ENCODE measurements around the gene ADK.

ADK gene

DNA sequence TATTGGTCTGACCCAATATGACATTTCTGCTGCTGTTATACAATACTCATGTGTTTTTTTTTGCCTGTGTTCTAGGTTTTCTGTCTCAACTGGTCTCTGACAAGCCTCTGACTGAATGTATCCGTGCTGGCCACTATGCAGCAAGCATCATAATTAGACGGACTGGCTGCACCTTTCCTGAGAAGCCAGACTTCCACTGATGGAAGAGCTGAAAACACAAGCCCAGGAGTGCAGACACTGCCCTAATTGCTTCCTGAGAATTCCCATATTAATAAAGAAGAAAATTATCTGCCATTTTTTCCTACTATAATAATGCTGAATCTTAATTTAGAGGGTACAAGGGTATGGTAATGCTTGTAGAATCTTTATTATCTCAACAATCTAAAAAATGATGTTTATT lies 557.2 kb downstream of the ADK start:
- no peak overlapping the region for H3K27ac ChIP-seq (ENCODE audit: insufficient read depth, low read depth, low read length, poor library complexity, severe bottlenecking)
- H3K9me3 ChIP-seq (ENCODE audit: control insufficient read depth, low read length): no peaks in the 10 kb centered on the region
- H3K4me3 ChIP-seq (ENCODE audit: insufficient read depth, low read depth, low read length): no peak overlapping the region
- H3K27me3 ChIP-seq (ENCODE audit: control insufficient read depth, insufficient read depth, low read length, poor library complexity, severe bottlenecking): no peaks in the 10 kb centered on the region
- WGBS, 2 experiments: 95 to 96% methylated on average over 2 of the region's 2 CpGs
- H3K4me1 ChIP-seq (ENCODE audit: control insufficient read depth, insufficient read depth, low read length): no peaks in the 10 kb centered on the region
- no peaks in the 10 kb centered on the region for H3K36me3 ChIP-seq (ENCODE audit: control insufficient read depth, insufficient read depth, low read length)

DNA sequence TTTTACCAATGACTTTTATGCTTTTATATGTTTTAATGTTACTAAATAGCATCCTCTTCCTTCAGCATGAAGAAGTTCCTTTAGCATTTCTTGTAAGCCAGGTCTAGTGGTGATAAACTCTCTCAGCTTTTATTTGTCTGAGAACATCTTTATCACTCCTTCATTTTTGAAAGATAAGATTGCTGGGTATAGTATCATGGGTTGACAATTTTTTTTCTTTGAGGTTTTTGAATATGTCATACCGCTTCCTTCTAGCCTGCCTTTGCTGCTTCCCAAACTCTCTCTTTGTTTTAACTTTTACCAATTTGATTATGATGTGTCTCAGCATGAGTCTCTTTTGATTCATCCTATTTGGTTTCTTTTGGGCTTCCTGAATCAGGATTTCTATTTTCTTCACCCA lies 567.2 kb downstream of the ADK start:
- Histone ChIP-seq H3K27me3 (ENCODE audit: control insufficient read depth, insufficient read depth, low read length, poor library complexity, severe bottlenecking) (no peaks in the 10 kb centered on the region), H3K4me3 (ENCODE audit: insufficient read depth, low read depth, low read length) (no peak overlapping the region), H3K9me3 (ENCODE audit: control insufficient read depth, low read length) (peaks cover 2% of the 10 kb centered on the region), H3K36me3 (ENCODE audit: control insufficient read depth, insufficient read depth, low read length) (no peaks in the 10 kb centered on the region), H3K4me1 (ENCODE audit: control insufficient read depth, insufficient read depth, low read length) (no peaks in the 10 kb centered on the region), H3K27ac (ENCODE audit: insufficient read depth, low read depth, low read length, poor library complexity, severe bottlenecking) (no peak overlapping the region)
- WGBS, 2 experiments: 93% methylated on average over 1 of the region's 1 CpG; no CpG with 5 or more reads in 1 of the 2 experiments

DNA sequence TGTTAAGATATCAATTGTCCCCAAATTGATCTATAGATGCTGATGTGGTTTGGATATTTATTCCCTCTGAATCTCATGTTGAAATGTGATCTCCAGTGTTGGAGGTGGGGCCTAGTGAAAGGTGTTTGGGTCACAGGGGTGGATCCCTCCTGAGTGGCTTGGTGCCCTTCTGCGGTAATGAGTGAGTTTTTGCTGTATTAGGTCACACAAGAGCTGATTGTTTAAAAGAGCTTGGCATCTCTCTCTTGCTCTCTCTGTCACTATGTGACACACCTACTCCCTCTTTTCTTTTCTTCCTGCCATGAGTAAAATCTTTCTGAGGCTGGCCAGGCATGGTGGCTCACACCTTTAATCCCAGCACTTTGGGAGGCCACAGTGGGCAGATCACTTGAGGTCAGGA lies 577.2 kb downstream of the ADK start:
- no peaks in the 10 kb centered on the region for H3K9me3 ChIP-seq (ENCODE audit: control insufficient read depth, low read length)
- H3K36me3 ChIP-seq (ENCODE audit: control insufficient read depth, insufficient read depth, low read length): no peaks in the 10 kb centered on the region
- no peak overlapping the region for H3K27ac ChIP-seq (ENCODE audit: insufficient read depth, low read depth, low read length, poor library complexity, severe bottlenecking)
- H3K27me3 ChIP-seq (ENCODE audit: control insufficient read depth, insufficient read depth, low read length, poor library complexity, severe bottlenecking): no peaks in the 10 kb centered on the region
- no peak overlapping the region for H3K4me3 ChIP-seq (ENCODE audit: insufficient read depth, low read depth, low read length)
- 88 to 100% methylated on average over 1 of the region's 1 CpG for WGBS, 2 experiments
- no peaks in the 10 kb centered on the region for H3K4me1 ChIP-seq (ENCODE audit: control insufficient read depth, insufficient read depth, low read length)

DNA sequence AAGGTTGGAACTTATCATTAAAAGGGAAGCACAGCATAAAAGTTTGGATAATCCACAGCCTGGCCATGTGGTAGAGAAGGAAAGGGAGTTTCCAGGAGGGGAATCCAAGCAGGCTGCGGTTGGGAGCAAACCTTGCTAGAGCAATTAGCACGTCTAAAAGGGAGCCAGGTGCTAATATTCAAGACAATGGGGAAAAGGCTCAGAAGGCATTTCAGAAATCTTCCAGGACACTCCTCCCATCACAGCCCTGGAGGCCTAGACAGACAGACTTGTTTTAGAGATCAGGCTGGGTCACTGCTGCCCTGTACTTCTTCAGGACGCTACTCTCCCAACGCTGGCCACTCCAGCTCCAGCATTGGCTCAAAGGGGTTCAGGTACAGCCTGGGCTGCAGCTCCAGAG lies 579.2 kb downstream of the ADK start:
- Histone ChIP-seq H3K36me3 (ENCODE audit: control insufficient read depth, insufficient read depth, low read length) (no peaks in the 10 kb centered on the region), H3K9me3 (ENCODE audit: control insufficient read depth, low read length) (no peaks in the 10 kb centered on the region), H3K4me1 (ENCODE audit: control insufficient read depth, insufficient read depth, low read length) (no peaks in the 10 kb centered on the region), H3K27ac (ENCODE audit: insufficient read depth, low read depth, low read length, poor library complexity, severe bottlenecking) (no peak overlapping the region), H3K27me3 (ENCODE audit: control insufficient read depth, insufficient read depth, low read length, poor library complexity, severe bottlenecking) (no peaks in the 10 kb centered on the region), H3K4me3 (ENCODE audit: insufficient read depth, low read depth, low read length) (no peak overlapping the region)
- WGBS, 2 experiments: 29 to 43% methylated on average over 4 of the region's 4 CpGs

DNA sequence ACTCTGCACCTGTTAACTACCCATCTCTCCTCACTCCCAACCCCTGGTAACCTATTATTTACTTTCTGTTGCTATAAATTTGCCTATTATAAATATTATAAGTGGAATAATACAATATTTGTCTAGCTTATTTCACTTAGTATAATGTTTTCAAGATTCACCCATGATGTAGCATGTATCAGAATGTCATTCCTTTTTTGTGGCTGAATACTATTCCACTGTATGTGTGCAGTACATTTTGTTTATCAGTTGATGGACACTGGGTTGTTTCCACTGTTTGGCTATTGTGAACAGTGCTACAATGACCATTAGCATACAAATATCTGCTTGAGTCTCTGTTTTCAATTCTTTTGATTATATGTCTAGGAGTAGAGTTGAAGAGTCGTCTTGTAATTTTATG lies 582.6 kb downstream of the ADK start:
- H3K27me3 ChIP-seq (ENCODE audit: control insufficient read depth, insufficient read depth, low read length, poor library complexity, severe bottlenecking): no peaks in the 10 kb centered on the region
- no peaks in the 10 kb centered on the region for H3K36me3 ChIP-seq (ENCODE audit: control insufficient read depth, insufficient read depth, low read length)
- 100% methylated on average over 1 of the region's 1 CpG for WGBS, 2 experiments
- no peak overlapping the region for H3K27ac ChIP-seq (ENCODE audit: insufficient read depth, low read depth, low read length, poor library complexity, severe bottlenecking)
- H3K4me1 ChIP-seq (ENCODE audit: control insufficient read depth, insufficient read depth, low read length): no peaks in the 10 kb centered on the region
- H3K9me3 ChIP-seq (ENCODE audit: control insufficient read depth, low read length): no peaks in the 10 kb centered on the region
- no peak overlapping the region for H3K4me3 ChIP-seq (ENCODE audit: insufficient read depth, low read depth, low read length)

DNA sequence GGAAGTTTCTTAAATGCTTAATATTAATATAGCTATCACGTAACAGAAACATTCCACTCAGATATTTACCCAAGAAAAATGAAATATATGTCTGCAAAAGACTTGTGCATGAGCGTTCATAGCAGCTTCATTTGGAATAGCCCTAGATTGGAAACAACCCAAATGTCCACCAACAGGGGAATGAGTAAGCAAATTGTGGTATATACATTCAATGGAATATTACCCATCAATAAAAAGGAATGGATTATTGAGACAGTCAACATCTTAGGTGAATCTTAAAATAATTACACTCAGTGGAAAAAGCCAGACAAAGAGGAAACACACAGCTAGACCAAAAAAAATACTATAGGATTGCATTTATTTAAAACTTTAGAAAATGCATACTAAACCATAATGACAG lies 585.0 kb downstream of the ADK start:
- H3K4me3 ChIP-seq (ENCODE audit: insufficient read depth, low read depth, low read length): no peak overlapping the region
- H3K4me1 ChIP-seq (ENCODE audit: control insufficient read depth, insufficient read depth, low read length): no peaks in the 10 kb centered on the region
- no peak overlapping the region for H3K27ac ChIP-seq (ENCODE audit: insufficient read depth, low read depth, low read length, poor library complexity, severe bottlenecking)
- 94% methylated on average over 2 of the region's 2 CpGs; no CpG with 5 or more reads in 1 of the 2 experiments for WGBS, 2 experiments
- H3K9me3 ChIP-seq (ENCODE audit: control insufficient read depth, low read length): no peaks in the 10 kb centered on the region
- H3K36me3 ChIP-seq (ENCODE audit: control insufficient read depth, insufficient read depth, low read length): no peaks in the 10 kb centered on the region
- H3K27me3 ChIP-seq (ENCODE audit: control insufficient read depth, insufficient read depth, low read length, poor library complexity, severe bottlenecking): no peaks in the 10 kb centered on the region

DNA sequence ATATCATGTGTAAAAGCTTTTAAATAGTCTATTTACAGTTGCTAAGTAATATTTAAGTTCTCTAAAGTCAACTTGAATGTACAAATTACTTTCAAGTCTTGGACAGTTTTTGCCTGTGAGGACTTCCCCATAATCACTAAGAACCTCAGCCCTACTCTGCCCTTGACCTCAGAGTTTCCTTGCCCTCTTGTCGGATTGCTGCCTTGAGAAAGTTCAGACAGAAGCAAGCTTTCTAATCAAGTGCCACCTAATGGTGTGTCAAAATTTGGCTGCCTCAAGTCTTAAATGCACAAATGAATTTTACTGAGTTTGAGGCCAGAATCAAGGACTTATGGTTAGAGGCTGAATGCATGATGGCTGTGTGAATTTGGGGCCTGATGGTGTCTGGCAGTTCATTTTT lies 587.0 kb downstream of the ADK start:
- Histone ChIP-seq H3K27ac (ENCODE audit: insufficient read depth, low read depth, low read length, poor library complexity, severe bottlenecking) (no peak overlapping the region), H3K4me1 (ENCODE audit: control insufficient read depth, insufficient read depth, low read length) (no peaks in the 10 kb centered on the region), H3K27me3 (ENCODE audit: control insufficient read depth, insufficient read depth, low read length, poor library complexity, severe bottlenecking) (no peaks in the 10 kb centered on the region), H3K9me3 (ENCODE audit: control insufficient read depth, low read length) (no peaks in the 10 kb centered on the region), H3K36me3 (ENCODE audit: control insufficient read depth, insufficient read depth, low read length) (no peaks in the 10 kb centered on the region), H3K4me3 (ENCODE audit: insufficient read depth, low read depth, low read length) (no peak overlapping the region)
- WGBS, 2 experiments: 87 to 90% methylated on average over 1 of the region's 1 CpG

DNA sequence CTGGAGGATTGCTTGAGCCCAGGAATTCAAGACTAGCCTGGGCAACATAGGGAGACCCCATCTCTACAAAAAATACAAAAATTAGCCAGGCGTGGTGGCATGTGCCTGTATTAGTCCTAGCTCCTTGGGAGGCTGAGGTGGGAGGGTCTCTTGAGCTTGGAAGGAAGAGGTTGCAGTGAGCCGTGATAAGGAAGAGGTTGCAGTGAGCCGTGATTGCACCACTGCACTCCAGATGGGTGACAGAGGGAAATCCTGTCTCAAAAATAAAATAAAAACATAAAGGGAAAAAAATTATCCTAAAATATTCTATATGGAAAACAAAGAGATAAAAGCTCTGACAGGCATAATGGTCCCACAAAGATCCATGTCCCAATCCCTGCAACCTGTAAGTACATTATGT lies 587.5 kb downstream of the ADK start:
- no peak overlapping the region for H3K27ac ChIP-seq (ENCODE audit: insufficient read depth, low read depth, low read length, poor library complexity, severe bottlenecking)
- 81 to 88% methylated on average over 2 to 3 of the region's 3 CpGs for WGBS, 2 experiments
- no peaks in the 10 kb centered on the region for H3K4me1 ChIP-seq (ENCODE audit: control insufficient read depth, insufficient read depth, low read length)
- H3K9me3 ChIP-seq (ENCODE audit: control insufficient read depth, low read length): no peaks in the 10 kb centered on the region
- no peaks in the 10 kb centered on the region for H3K27me3 ChIP-seq (ENCODE audit: control insufficient read depth, insufficient read depth, low read length, poor library complexity, severe bottlenecking)
- H3K36me3 ChIP-seq (ENCODE audit: control insufficient read depth, insufficient read depth, low read length): no peaks in the 10 kb centered on the region
- no peak overlapping the region for H3K4me3 ChIP-seq (ENCODE audit: insufficient read depth, low read depth, low read length)

DNA sequence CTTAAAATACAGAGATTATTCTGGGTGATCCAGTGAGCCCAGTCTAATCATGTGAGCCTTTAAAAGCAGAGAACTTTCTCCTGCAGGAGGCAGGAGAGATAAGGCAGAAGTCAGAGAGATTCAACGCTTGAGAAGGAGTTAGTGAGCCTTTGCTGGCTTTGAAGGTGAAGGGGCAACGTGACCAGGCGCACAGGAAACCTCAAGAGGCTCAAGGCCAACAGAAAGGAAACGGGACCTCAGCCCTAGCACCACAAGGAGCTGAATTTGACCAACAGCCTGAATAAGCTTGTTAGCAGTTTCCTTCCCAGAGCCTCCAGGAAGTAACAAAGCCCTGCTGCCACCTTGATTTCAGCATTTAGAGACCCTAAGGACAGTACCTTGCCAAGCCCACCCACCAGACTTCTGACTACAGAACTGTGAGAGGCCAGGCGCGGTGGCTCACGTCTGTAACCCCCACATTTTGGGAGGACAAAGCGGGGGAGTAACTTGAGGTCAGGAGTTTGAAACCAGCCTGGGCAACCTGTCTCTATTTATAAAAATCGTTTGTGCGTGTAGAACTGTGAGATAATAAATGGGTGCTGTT lies 588.1 kb downstream of the ADK start:
- Histone ChIP-seq H3K4me1 (ENCODE audit: control insufficient read depth, insufficient read depth, low read length) (no peaks in the 10 kb centered on the region), H3K4me3 (ENCODE audit: insufficient read depth, low read depth, low read length) (no peak overlapping the region), H3K9me3 (ENCODE audit: control insufficient read depth, low read length) (no peaks in the 10 kb centered on the region), H3K27me3 (ENCODE audit: control insufficient read depth, insufficient read depth, low read length, poor library complexity, severe bottlenecking) (no peaks in the 10 kb centered on the region), H3K27ac (ENCODE audit: insufficient read depth, low read depth, low read length, poor library complexity, severe bottlenecking) (no peak overlapping the region), H3K36me3 (ENCODE audit: control insufficient read depth, insufficient read depth, low read length) (no peaks in the 10 kb centered on the region)
- 84 to 86% methylated on average over 10 of the region's 10 CpGs for WGBS, 2 experiments

DNA sequence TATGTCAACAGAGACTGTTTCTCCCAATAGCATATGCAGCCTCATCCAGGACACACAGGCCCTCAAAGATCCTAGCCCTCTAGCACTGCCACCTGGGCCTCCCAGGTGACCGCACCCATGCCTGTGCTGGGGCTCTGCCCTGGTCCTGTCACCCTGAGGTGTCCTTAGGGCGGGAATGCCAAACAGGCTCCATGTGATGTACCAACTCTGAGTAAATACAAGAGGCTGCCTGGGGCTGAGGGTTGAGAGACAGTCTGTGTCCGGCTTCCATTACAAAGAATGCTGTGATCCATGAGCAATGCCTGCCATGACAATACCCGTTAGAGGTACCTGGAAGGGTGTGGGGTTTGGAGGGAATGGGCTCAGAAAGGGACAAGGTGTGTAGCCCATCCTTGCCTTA lies 592.4 kb downstream of the ADK start:
- Histone ChIP-seq H3K36me3 (ENCODE audit: control insufficient read depth, insufficient read depth, low read length) (no peaks in the 10 kb centered on the region), H3K4me1 (ENCODE audit: control insufficient read depth, insufficient read depth, low read length) (no peaks in the 10 kb centered on the region), H3K27me3 (ENCODE audit: control insufficient read depth, insufficient read depth, low read length, poor library complexity, severe bottlenecking) (no peaks in the 10 kb centered on the region), H3K27ac (ENCODE audit: insufficient read depth, low read depth, low read length, poor library complexity, severe bottlenecking) (no peak overlapping the region), H3K4me3 (ENCODE audit: insufficient read depth, low read depth, low read length) (no peak overlapping the region), H3K9me3 (ENCODE audit: control insufficient read depth, low read length) (no peaks in the 10 kb centered on the region)
- 95 to 97% methylated on average over 4 of the region's 4 CpGs for WGBS, 2 experiments

DNA sequence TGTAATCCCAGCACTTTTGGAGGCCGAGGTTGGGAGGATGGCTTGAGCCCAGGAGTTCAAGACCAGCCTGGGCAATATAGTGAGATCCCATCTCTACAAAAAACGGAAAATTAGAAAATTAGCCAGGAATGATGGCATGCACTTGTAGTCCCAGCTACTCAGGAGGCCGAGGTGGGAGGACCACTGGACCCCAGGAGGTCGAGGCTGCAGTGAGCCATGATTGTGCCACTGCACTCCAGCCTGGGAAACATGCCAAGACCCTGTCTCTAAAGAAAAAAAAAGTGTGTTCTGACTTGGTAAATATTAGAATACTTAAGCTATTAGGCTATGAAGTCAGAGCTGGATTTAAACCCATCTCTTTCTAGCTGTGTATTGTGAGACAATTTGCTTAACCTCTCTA lies 594.4 kb downstream of the ADK start:
- H3K36me3 ChIP-seq (ENCODE audit: control insufficient read depth, insufficient read depth, low read length): no peaks in the 10 kb centered on the region
- H3K27ac ChIP-seq (ENCODE audit: insufficient read depth, low read depth, low read length, poor library complexity, severe bottlenecking): no peak overlapping the region
- no peaks in the 10 kb centered on the region for H3K4me1 ChIP-seq (ENCODE audit: control insufficient read depth, insufficient read depth, low read length)
- H3K4me3 ChIP-seq (ENCODE audit: insufficient read depth, low read depth, low read length): no peak overlapping the region
- no peaks in the 10 kb centered on the region for H3K27me3 ChIP-seq (ENCODE audit: control insufficient read depth, insufficient read depth, low read length, poor library complexity, severe bottlenecking)
- no peaks in the 10 kb centered on the region for H3K9me3 ChIP-seq (ENCODE audit: control insufficient read depth, low read length)
- 91 to 94% methylated on average over 4 of the region's 4 CpGs for WGBS, 2 experiments
